ENCODE data around the gene P3H1.

Gene P3H1

GRCh38 chr1:42757892-42758275 lies 8.9 kb downstream of the P3H1 start:
- no peak for TF ChIP-seq FOXP2 (optimal IDR thresholded peaks at IDR 0.05; ENCODE audit: borderline replicate concordance, extremely low read depth, extremely low read length, insufficient read depth)
- no peak for TF ChIP-seq REST (IDR thresholded peaks at IDR 0.05; ENCODE audit: insufficient read depth in 1 of 2, low read depth in 2 of 2, low read length in 2 of 2)
- TF ChIP-seq TAF1 (IDR thresholded peaks at IDR 0.05; ENCODE audit: borderline replicate concordance, insufficient read depth, low read length), result no peak
- no peak for TF ChIP-seq SIN3A (IDR thresholded peaks at IDR 0.05; ENCODE audit: borderline replicate concordance, insufficient read depth, low read length)
- no peak for TF ChIP-seq POLR2AphosphoS5 (IDR thresholded peaks at IDR 0.05; ENCODE audit: low read depth, low read length)

DNA sequence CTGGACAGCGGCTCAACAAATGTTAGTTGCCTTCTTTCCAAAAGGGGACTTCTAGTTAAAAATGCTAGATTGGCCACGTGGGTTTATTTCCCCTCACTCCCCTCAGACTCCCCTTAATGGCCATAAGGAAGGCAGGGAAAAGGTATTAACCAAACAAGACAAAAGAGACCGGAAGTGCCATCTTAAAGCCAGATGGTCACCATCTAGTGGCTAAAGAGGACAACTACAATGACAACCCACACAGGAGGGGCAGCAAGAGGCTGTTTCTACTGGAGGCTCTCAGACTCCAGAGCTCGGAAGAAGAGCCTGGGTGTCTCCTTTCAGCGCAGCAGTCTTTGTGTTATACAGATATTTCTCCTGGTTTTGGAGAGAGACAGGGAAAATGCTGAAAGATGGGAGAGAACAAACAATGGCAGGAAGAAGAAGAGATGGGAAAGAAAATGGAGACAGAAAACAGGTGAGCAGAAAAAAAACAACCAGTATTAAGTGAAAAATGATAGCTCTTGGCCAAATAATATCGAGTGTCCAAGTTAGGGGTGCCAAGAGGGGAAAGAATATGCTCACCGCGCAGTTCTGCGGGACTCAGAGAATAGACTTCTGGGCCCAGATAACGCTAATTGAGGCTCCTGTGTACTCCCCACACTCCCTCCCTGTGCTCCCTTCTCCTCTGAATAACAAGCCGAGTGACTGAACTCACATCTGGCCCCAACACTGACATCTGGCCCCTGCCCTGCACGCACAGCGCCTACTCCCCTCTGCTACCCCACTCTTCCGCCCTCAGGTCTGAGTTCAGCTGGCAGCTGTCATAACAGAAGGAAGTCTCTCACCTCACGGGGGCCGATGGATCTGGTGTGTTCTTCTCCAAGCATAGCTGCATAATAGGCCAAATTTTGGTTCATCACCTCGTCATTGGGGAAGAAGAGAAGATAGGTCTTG lies 9.6 kb downstream of the P3H1 start:
- TF ChIP-seq FOXP2 (optimal IDR thresholded peaks at IDR 0.05; ENCODE audit: borderline replicate concordance, extremely low read depth, extremely low read length, insufficient read depth) (no peak), SIN3A (IDR thresholded peaks at IDR 0.05; ENCODE audit: borderline replicate concordance, insufficient read depth, low read length) (no peak), TAF1 (IDR thresholded peaks at IDR 0.05; ENCODE audit: borderline replicate concordance, insufficient read depth, low read length) (no peak), REST (IDR thresholded peaks at IDR 0.05; ENCODE audit: insufficient read depth in 1 of 2, low read depth in 2 of 2, low read length in 2 of 2) (no peak), POLR2AphosphoS5 (IDR thresholded peaks at IDR 0.05; ENCODE audit: low read depth, low read length) (no peak)

DNA sequence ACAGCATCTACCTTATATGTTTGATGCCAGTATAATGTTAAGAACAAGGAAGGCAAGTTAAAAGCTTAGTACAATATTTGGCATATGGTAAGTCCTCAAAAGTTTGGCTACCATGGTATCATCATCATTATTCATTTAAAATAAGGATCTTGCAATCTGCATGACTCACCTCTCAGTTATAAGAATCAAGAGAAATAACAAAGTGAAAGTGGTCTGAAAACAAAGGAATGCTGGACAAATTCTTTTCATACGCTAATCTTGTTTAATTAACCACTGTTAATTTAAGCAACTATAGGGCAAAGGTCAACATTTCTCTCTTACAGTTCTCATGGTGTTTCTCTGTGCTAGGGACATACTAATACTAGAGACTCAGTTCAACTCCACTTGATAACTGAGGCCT lies 13.8 kb downstream of the P3H1 start:
- TF ChIP-seq SIN3A (IDR thresholded peaks at IDR 0.05; ENCODE audit: borderline replicate concordance, insufficient read depth, low read length), result no peak
- TF ChIP-seq REST (IDR thresholded peaks at IDR 0.05; ENCODE audit: insufficient read depth in 1 of 2, low read depth in 2 of 2, low read length in 2 of 2), result no peak
- TF ChIP-seq FOXP2 (optimal IDR thresholded peaks at IDR 0.05; ENCODE audit: borderline replicate concordance, extremely low read depth, extremely low read length, insufficient read depth), result no peak
- no peak for TF ChIP-seq POLR2AphosphoS5 (IDR thresholded peaks at IDR 0.05; ENCODE audit: low read depth, low read length)
- no peak for TF ChIP-seq TAF1 (IDR thresholded peaks at IDR 0.05; ENCODE audit: borderline replicate concordance, insufficient read depth, low read length)

DNA sequence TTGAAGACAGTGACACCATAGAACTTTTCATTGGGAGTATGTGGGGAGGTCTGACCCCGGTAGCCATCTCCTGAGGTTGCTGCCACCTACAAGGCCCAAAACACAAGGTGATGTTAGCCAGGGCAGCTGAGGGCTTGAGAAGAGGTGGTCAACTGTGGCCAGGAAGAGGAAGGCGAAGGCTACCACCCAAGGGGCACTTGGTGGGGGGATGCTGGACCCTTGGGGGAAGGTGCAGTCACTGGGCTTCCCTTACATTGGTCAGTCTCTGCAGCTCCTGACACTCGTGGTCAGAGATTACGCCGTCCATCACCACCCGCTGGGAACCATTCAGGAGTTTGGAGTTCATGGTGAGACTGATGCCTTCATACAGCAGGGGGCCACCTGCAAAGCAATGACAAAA lies 14.5 kb downstream of the P3H1 start:
- TF ChIP-seq REST (IDR thresholded peaks at IDR 0.05; ENCODE audit: insufficient read depth in 1 of 2, low read depth in 2 of 2, low read length in 2 of 2) (no peak), TAF1 (IDR thresholded peaks at IDR 0.05; ENCODE audit: borderline replicate concordance, insufficient read depth, low read length) (no peak), FOXP2 (optimal IDR thresholded peaks at IDR 0.05; ENCODE audit: borderline replicate concordance, extremely low read depth, extremely low read length, insufficient read depth) (no peak), SIN3A (IDR thresholded peaks at IDR 0.05; ENCODE audit: borderline replicate concordance, insufficient read depth, low read length) (no peak), POLR2AphosphoS5 (IDR thresholded peaks at IDR 0.05; ENCODE audit: low read depth, low read length) (no peak)

Measured in PFSK-1 (cell line).